HEK293 (cell line): ENCODE data around the gene CIROP.
A peak's percentile ranks its signal among the peaks of the same experiment; 100 is the strongest.

ENCODE experiments used
- CTCF ChIA-PET: fragments of 350-600 bp; formaldehyde crosslinking; extraction: SDS; loops from one replicate; lab custom pipeline; 2021; ENCODE audit warnings: antibody characterized with exemption; lab: Yijun Ruan, JAX
- POLR2A ChIA-PET: fragments of 300-600 bp; formaldehyde crosslinking; extraction: SDS; loops from one replicate; lab custom pipeline; 2020; ENCODE audit warnings: antibody characterized with exemption, inconsistent platforms; lab: Yijun Ruan, JAX
- H3K27ac ChIP-seq: fragments of 200-500 bp; sonication (Bioruptor generic); 2 replicates; pipeline ENCODE4 v1.5.1; 2014; ENCODE audit warnings: low read depth, low read length, control low read depth, inconsistent platforms; ENCODE audit errors: extremely low read depth
- H3K36me3 ChIP-seq, 2 experiments: fragments of 200-500 bp in 1 of 2; sonication (Bioruptor generic) in 1 of 2; 1 replicate in 1 of 2; 2 replicates in 1 of 2; pipeline ENCODE4 v1.5.1; 2014 to 2017; ENCODE audit warnings: inconsistent platforms in 2 of 2, low read length in 2 of 2; ENCODE audit not compliant: control insufficient read depth in 2 of 2, insufficient read depth in 1 of 2
- H3K4me1 ChIP-seq: fragments of 200-500 bp; sonication (Bioruptor generic); 2 replicates; pipeline ENCODE4 v1.5.1; 2014; ENCODE audit warnings: mild to moderate bottlenecking, low read length, inconsistent platforms; ENCODE audit not compliant: control insufficient read depth, insufficient read depth
- H3K4me3 ChIP-seq: 2 replicates; pipeline ENCODE4 v1.5.1; 2011; ENCODE audit warnings: low read depth, mild to moderate bottlenecking, control low read depth, low read length, moderate library complexity
- H3K9me3 ChIP-seq: fragments of 200-500 bp; sonication (Bioruptor generic); 2 replicates; pipeline ENCODE4 v1.5.1; 2014; ENCODE audit warnings: low read depth, low read length, inconsistent platforms; ENCODE audit not compliant: control insufficient read depth, insufficient read depth
- MEIS1 ChIP-seq: sonication (generic); formaldehyde crosslinking; IDR thresholded peaks from 2 replicates; pipeline ENCODE4 v1.8.1; 2022; ENCODE audit warnings: missing genetic modification reagents, mild to moderate bottlenecking, borderline replicate concordance
- REPIN1 ChIP-seq: fragments of 450-650 bp; formaldehyde crosslinking; IDR thresholded peaks from 2 replicates; pipeline ENCODE4 v1.5.1; 2017; ENCODE audit warnings: missing biosample characterization, missing genetic modification characterization, low read depth
- SCRT1 ChIP-seq: fragments of 450-650 bp; formaldehyde crosslinking; IDR thresholded peaks from 2 replicates; pipeline ENCODE4 v1.5.1; 2016; ENCODE audit warnings: missing biosample characterization, missing genetic modification characterization, borderline replicate concordance
- SCRT2 ChIP-seq: fragments of 450-650 bp; formaldehyde crosslinking; IDR thresholded peaks from 2 replicates; pipeline ENCODE4 v1.5.1; 2016; ENCODE audit warnings: missing biosample characterization, missing genetic modification characterization
- SETDB1 ChIP-seq: IDR thresholded peaks from one replicate; pipeline ENCODE4 v1.6.1; 2017; ENCODE audit warnings: mild to moderate bottlenecking, low read length, moderate library complexity, mixed read lengths; ENCODE audit not compliant: insufficient read length
- ZFP69B ChIP-seq: fragments of 450-650 bp; formaldehyde crosslinking; IDR thresholded peaks from 2 replicates; pipeline ENCODE4 v1.5.1; 2016; ENCODE audit warnings: missing biosample characterization, missing genetic modification characterization
- ZNF140 ChIP-seq: fragments of 450-650 bp; formaldehyde crosslinking; IDR thresholded peaks from 2 replicates; pipeline ENCODE4 v1.5.1; 2016; ENCODE audit warnings: missing biosample characterization, missing genetic modification characterization
- ZNF214 ChIP-seq: fragments of 450-650 bp; formaldehyde crosslinking; IDR thresholded peaks from 2 replicates; pipeline ENCODE4 v1.5.1; 2017; ENCODE audit warnings: missing biosample characterization, mild to moderate bottlenecking, missing genetic modification characterization, borderline replicate concordance
- ZNF280C ChIP-seq: fragments of 450-650 bp; formaldehyde crosslinking; IDR thresholded peaks from 2 replicates; pipeline ENCODE4 v1.5.1; 2016; ENCODE audit warnings: missing biosample characterization, missing genetic modification characterization
- ZNF302 ChIP-seq: fragments of 450-650 bp; formaldehyde crosslinking; IDR thresholded peaks from 2 replicates; pipeline ENCODE4 v1.5.1; 2016; ENCODE audit warnings: missing biosample characterization, missing genetic modification characterization, low read depth
- ZNF350 ChIP-seq: fragments of 450-650 bp; formaldehyde crosslinking; IDR thresholded peaks from 2 replicates; pipeline ENCODE4 v1.5.0; 2017; ENCODE audit warnings: missing biosample characterization, mild to moderate bottlenecking, missing genetic modification characterization
- ZNF354C ChIP-seq: fragments of 450-650 bp; formaldehyde crosslinking; IDR thresholded peaks from 2 replicates; pipeline ENCODE4 v1.5.1; 2016; ENCODE audit warnings: missing biosample characterization, missing genetic modification characterization, low read depth, borderline replicate concordance
- ZNF37A ChIP-seq: fragments of 450-650 bp; IDR thresholded peaks from 2 replicates; pipeline ENCODE4 v1.5.1; 2018; ENCODE audit warnings: missing biosample characterization, missing genetic modification characterization
- ZNF394 ChIP-seq: fragments of 450-650 bp; formaldehyde crosslinking; IDR thresholded peaks from 2 replicates; pipeline ENCODE4 v1.5.1; 2016; ENCODE audit warnings: missing biosample characterization, missing genetic modification characterization, mild to moderate bottlenecking, moderate library complexity, borderline replicate concordance
- ZNF501 ChIP-seq: fragments of 450-650 bp; formaldehyde crosslinking; IDR thresholded peaks from 2 replicates; pipeline ENCODE4 v1.5.1; 2016; ENCODE audit warnings: missing biosample characterization, missing genetic modification characterization
- ZNF561 ChIP-seq: fragments of 450-650 bp; IDR thresholded peaks from 2 replicates; pipeline ENCODE4 v1.5.1; 2018; ENCODE audit warnings: missing biosample characterization, missing genetic modification characterization, borderline replicate concordance
- ZNF658 ChIP-seq: fragments of 450-650 bp; formaldehyde crosslinking; IDR thresholded peaks from 2 replicates; pipeline ENCODE4; 2016; ENCODE audit warnings: missing biosample characterization, missing genetic modification characterization
- TF ChIP-seq, protein P1 (sequence below): fragments of 450-650 bp; formaldehyde crosslinking; IDR thresholded peaks from 2 replicates; pipeline ENCODE4 v1.5.1; 2016; ENCODE audit warnings: missing biosample characterization, missing genetic modification characterization
- TF ChIP-seq, protein P2 (sequence below): fragments of 450-650 bp; formaldehyde crosslinking; IDR thresholded peaks from 2 replicates; pipeline ENCODE4 v1.5.1; 2016; ENCODE audit warnings: missing biosample characterization, missing genetic modification characterization
- TF ChIP-seq, protein P3 (sequence below): fragments of 450-650 bp; formaldehyde crosslinking; IDR thresholded peaks from 2 replicates; pipeline ENCODE4 v1.5.1; 2017; ENCODE audit warnings: missing biosample characterization, missing genetic modification characterization

CIROP gene

DNA sequence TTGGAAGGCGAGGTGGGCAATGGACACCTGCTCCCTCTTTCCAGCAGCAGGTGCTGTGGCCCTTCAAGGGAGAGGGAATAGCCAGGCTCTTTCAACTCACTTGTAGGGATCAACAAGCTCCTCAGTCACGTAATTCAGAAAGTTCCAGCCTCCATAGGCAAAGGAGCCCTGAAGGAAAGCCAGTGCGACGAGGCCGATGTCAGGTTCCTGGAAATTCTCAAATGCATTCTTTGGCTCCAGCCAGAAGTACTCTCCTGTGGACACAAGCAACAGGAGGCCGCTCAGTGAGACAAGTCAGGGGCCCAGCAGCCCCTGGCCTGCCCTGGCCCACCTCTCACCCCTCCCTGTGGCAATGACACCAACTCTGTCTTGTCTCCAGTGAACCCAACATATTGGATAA lies 35.6 kb upstream of the CIROP start:
- TF ChIP-seq ZNF214 (tag by site-specific recombination) (no peak), SETDB1 (no peak), ZNF280C (tag by site-specific recombination) (no peak), ZNF394 (tag by site-specific recombination) (no peak), ZNF37A (tag by site-specific recombination) (no peak), ZNF501 (tag by site-specific recombination) (no peak), ZNF302 (tag by site-specific recombination) (no peak), ZNF350 (tag by site-specific recombination) (no peak), REPIN1 (tag by site-specific recombination) (no peak), ZNF561 (no peak), ZNF140 (tag by site-specific recombination) (no peak), ZNF658 (tag by site-specific recombination) (no peak), ZFP69B (tag by site-specific recombination) (no peak), ZNF354C (tag by site-specific recombination) (no peak), MEIS1 (no peak)
- TF ChIP-seq, protein P1, sequence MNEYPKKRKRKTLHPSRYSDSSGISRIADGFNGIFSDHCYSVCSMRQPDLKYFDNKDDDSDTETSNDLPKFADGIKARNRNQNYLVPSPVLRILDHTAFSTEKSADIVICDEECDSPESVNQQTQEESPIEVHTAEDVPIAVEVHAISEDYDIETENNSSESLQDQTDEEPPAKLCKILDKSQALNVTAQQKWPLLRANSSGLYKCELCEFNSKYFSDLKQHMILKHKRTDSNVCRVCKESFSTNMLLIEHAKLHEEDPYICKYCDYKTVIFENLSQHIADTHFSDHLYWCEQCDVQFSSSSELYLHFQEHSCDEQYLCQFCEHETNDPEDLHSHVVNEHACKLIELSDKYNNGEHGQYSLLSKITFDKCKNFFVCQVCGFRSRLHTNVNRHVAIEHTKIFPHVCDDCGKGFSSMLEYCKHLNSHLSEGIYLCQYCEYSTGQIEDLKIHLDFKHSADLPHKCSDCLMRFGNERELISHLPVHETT (tag by site-specific recombination): no peak
- ChIA-PET CTCF (no interaction called here), POLR2A (no interaction called here)
- Histone ChIP-seq H3K36me3 (peaks cover 0 to 10% of the 10 kb centered on the region in 2 experiments; a peak in 1 of 3 replicates), H3K4me3 (no peak overlapping the region), H3K9me3 (no peaks in the 10 kb centered on the region), H3K4me1 (0 out of 2 replicates have a peak, but pooled peaks cover 2% of the 10 kb centered on the region), H3K27ac (no peak overlapping the region)

DNA sequence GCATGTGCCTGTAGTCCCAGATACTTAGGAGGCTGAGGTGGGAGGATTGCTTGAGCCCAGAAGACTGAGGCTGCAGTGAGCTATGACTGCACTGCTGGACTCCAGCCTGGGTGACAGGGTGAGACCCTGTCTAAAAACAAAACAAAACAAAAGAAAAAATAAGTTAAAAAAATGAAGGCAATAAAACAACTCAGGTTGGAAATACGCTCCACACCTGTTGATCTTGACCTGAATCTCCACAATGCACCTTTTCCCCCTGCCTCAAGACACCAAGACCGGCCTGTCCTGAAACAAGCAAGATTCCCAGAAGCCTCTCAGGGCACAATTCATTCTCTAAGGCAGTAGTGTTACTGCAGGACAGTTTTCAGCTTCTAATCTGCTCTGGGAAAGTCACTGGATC lies 35.1 kb upstream of the CIROP start:
- Histone ChIP-seq H3K9me3 (no peaks in the 10 kb centered on the region), H3K4me3 (no peak overlapping the region), H3K36me3 (peaks cover 0 to 10% of the 10 kb centered on the region in 2 experiments; a peak in 1 of 3 replicates), H3K4me1 (0 out of 2 replicates have a peak, but pooled peaks cover 2% of the 10 kb centered on the region), H3K27ac (no peak overlapping the region)
- ChIA-PET CTCF (interaction anchor here (0.7 kb wide), 1 partner anchor 47 kb away, joined by 3 read pairs; no protein-coding TSS in a partner anchor), POLR2A (no interaction called here)
- TF ChIP-seq ZNF350 (tag by site-specific recombination) (no peak), ZNF302 (tag by site-specific recombination) (no peak), SCRT1 (peak; percentile 58; the same call in 1 of the 2 replicates), SCRT2 (tag by site-specific recombination) (peak; percentile 75)
- TF ChIP-seq, protein P2, sequence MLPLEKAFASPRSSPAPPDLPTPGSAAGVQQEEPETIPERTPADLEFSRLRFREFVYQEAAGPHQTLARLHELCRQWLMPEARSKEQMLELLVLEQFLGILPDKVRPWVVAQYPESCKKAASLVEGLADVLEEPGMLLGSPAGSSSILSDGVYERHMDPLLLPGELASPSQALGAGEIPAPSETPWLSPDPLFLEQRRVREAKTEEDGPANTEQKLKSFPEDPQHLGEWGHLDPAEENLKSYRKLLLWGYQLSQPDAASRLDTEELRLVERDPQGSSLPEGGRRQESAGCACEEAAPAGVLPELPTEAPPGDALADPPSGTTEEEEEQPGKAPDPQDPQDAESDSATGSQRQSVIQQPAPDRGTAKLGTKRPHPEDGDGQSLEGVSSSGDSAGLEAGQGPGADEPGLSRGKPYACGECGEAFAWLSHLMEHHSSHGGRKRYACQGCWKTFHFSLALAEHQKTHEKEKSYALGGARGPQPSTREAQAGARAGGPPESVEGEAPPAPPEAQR: no peak
- TF ChIP-seq, protein P3, sequence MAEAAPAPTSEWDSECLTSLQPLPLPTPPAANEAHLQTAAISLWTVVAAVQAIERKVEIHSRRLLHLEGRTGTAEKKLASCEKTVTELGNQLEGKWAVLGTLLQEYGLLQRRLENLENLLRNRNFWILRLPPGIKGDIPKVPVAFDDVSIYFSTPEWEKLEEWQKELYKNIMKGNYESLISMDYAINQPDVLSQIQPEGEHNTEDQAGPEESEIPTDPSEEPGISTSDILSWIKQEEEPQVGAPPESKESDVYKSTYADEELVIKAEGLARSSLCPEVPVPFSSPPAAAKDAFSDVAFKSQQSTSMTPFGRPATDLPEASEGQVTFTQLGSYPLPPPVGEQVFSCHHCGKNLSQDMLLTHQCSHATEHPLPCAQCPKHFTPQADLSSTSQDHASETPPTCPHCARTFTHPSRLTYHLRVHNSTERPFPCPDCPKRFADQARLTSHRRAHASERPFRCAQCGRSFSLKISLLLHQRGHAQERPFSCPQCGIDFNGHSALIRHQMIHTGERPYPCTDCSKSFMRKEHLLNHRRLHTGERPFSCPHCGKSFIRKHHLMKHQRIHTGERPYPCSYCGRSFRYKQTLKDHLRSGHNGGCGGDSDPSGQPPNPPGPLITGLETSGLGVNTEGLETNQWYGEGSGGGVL (tag by site-specific recombination): no peak
